GM12878 (cell line): ENCODE results near the gene CHRNB2. TPM values are rescaled to one million over a fixed set of nuclear protein-coding genes. Genes with fewer than 3 reads are reported as not detected.

Experiments used
- ATAC-seq: fragments of 200-7000 bp; cut with Tn5 transposase; 3 replicates; pipeline ENCODE4 v1.9.1; 2020; ENCODE audit warnings: mild to moderate bottlenecking, moderate library complexity
- BruUV-seq: library from RNA; stranded (reverse); fragments of 400-500 nt; replicated peaks from 2 replicates; lab custom pipeline; 2021; lab: Mats Ljungman, UMichigan
- CTCF ChIA-PET: fragments of 300-600 bp; sonication (Branson Sonifier 250); formaldehyde crosslinking; extraction: SDS; loops from one replicate; lab custom pipeline; 2021; ENCODE audit warnings: inconsistent platforms; lab: Yijun Ruan, JAX
- POLR2A ChIA-PET: fragments of 350-600 bp; formaldehyde crosslinking; extraction: SDS; loops from one replicate; lab custom pipeline; 2021; ENCODE audit warnings: inconsistent platforms; lab: Charles Lee
- RAD21 ChIA-PET: fragments of 300-600 bp; sonication (Branson Sonifier 250); formaldehyde crosslinking; loops from one replicate; lab custom pipeline; 2023; ENCODE audit warnings: antibody characterized with exemption; ENCODE audit not compliant: unreplicated experiment; lab: Charles Lee
- SMC1A ChIA-PET: fragments of 300-600 bp; sonication (Branson Sonifier 250); formaldehyde crosslinking; loops from one replicate; lab custom pipeline; 2023; ENCODE audit not compliant: unreplicated experiment, uncharacterized antibody; lab: Charles Lee
- DNase-seq: peaks from one replicate; pipeline ENCODE4 v3.0.0-alpha.2; 2011; ENCODE audit warnings: low read depth, low spot score
- FAIRE-seq: peaks from 3 replicates; lab custom pipeline; 2011; peaks lifted over from hg19 to GRCh38; lab: Jason Lieb, UNC
- H2AFZ ChIP-seq: 2 replicates; pipeline ENCODE4 v1.6.0; 2011; ENCODE audit warnings: low read depth, low read length, control low read depth; ENCODE audit not compliant: control insufficient read depth
- H3K27ac ChIP-seq: 2 replicates; pipeline ENCODE4 v1.5.1; 2011; ENCODE audit warnings: control low read depth; ENCODE audit not compliant: control insufficient read depth, insufficient read depth
- H3K27me3 ChIP-seq, 2 experiments: replicated peaks in 1 of 2; 2 replicates each; pipeline versions ENCODE4 v1.6.0 to v1.6.1; 2011; ENCODE audit warnings: low read length in 1 of 2; ENCODE audit not compliant: control insufficient read depth in 2 of 2, insufficient read depth in 2 of 2
- H3K36me3 ChIP-seq, 2 experiments: 2 replicates each; pipeline ENCODE4 v1.5.1; 2011; ENCODE audit warnings: low read length in 1 of 2; ENCODE audit not compliant: control insufficient read depth in 2 of 2, insufficient read depth in 2 of 2
- H3K4me1 ChIP-seq: 2 replicates; pipeline ENCODE4 v1.6.1; 2011; ENCODE audit warnings: mild to moderate bottlenecking, low read length, moderate library complexity, mixed read lengths; ENCODE audit not compliant: control insufficient read depth, insufficient read depth
- H3K4me2 ChIP-seq: 2 replicates; pipeline ENCODE4 v1.6.0; 2011; ENCODE audit warnings: control low read depth; ENCODE audit not compliant: control insufficient read depth, insufficient read depth
- H3K4me3 ChIP-seq: fragments of 200-600 bp; sonication (generic); 2 replicates; pipeline ENCODE4 v1.5.1; 2016
- H3K79me2 ChIP-seq: 2 replicates; pipeline ENCODE4 v1.6.0; 2011; ENCODE audit warnings: low read length; ENCODE audit not compliant: control insufficient read depth, insufficient read depth
- H3K9ac ChIP-seq: 2 replicates; pipeline ENCODE4 v1.8.0; 2011; ENCODE audit warnings: low read length, control low read depth, mixed read lengths; ENCODE audit not compliant: control insufficient read depth, insufficient read depth
- H3K9me3 ChIP-seq: replicated peaks from 3 replicates; pipeline ENCODE4 v1.5.1; 2011; ENCODE audit warnings: mild to moderate bottlenecking, low read length; ENCODE audit not compliant: control insufficient read depth, insufficient read depth
- H4K20me1 ChIP-seq: 2 replicates; pipeline ENCODE4 v1.6.0; 2011; ENCODE audit not compliant: control insufficient read depth, insufficient read depth
- BRCA1 ChIP-seq: IDR thresholded peaks from 2 replicates; pipeline ENCODE4 v1.6.1; 2011; ENCODE audit warnings: low read depth, low read length, improper control_type of control experiment
- CBX5 ChIP-seq: sonication (generic); IDR thresholded peaks from 2 replicates; pipeline ENCODE4 v1.6.1; 2016; ENCODE audit warnings: low read depth, moderate library complexity, mild to moderate bottlenecking, inconsistent platforms
- FOS ChIP-seq: IDR thresholded peaks from 3 replicates; pipeline ENCODE4 v1.6.1; 2011; ENCODE audit warnings: borderline replicate concordance; ENCODE audit not compliant: insufficient read length; ENCODE audit errors: extremely low read depth
- HDAC6 ChIP-seq: fragments of 200-600 bp; sonication (generic); IDR thresholded peaks from one replicate; pipeline ENCODE4 v1.8.0; 2017; ENCODE audit warnings: antibody characterized with exemption; ENCODE audit not compliant: unreplicated experiment
- HDGF ChIP-seq: fragments of 450-650 bp; IDR thresholded peaks from 2 replicates; pipeline ENCODE4 v1.6.1; 2016; ENCODE audit warnings: antibody characterized with exemption
- MLLT1 ChIP-seq: fragments of 450-650 bp; IDR thresholded peaks from 2 replicates; pipeline ENCODE4 v1.6.1; 2016; ENCODE audit warnings: mild to moderate bottlenecking
- POLR2AphosphoS5 ChIP-seq: IDR thresholded peaks from 2 replicates; pipeline ENCODE4 v1.6.1; 2011; ENCODE audit warnings: mild to moderate bottlenecking, low read length, inconsistent platforms
- WGBS: methylation state at CpG from one replicate; pipeline ENCODE4 v1.1.6; 2016; ENCODE audit warnings: low lambda C conversion rate; ENCODE audit not compliant: insufficient replicate concordance, insufficient coverage; ENCODE audit errors: missing lambda C conversion rate; 5-methylcytosine and 5-hydroxymethylcytosine counted together
- in situ Hi-C: fragments of 300-500 bp; cut with MboI; formaldehyde crosslinking; loops from 9 replicates; pipeline ENCODE4 v1.14.3; 2018; ENCODE audit warnings: mixed read lengths
- intact Hi-C: fragments of 100-400 bp; cut with micrococcal nuclease; formaldehyde crosslinking; loops from one replicate; pipeline ENCODE4 v1.14.2; 2022; ENCODE audit not compliant: unreplicated experiment
- polyA plus RNA-seq, 11 experiments: library from polyadenylated mRNA; depleted of rRNA in 4 of 11; unstranded in 6 of 11; stranded (reverse) in 5 of 11; fragments of >200 nt; fragmentation: Nextera tagmentation in 4 of 11; fragmentation: Illumina TruSeq in 1 of 11; extraction: Ambion mirVana in 4 of 11; extraction: Trizol in 1 of 11; gene quantifications; 1 replicate in 1 of 11; 2 replicates in 10 of 11; pipeline versions ENCODE4 v1.2.1 to v1.2.3, GENCODE V29; 2011 to 2016; ENCODE audit warnings: inconsistent platforms in 2 of 11, missing spikeins in 2 of 11, low read depth in 1 of 11
- total RNA-seq, 4 experiments: library from RNA; depleted of rRNA in 3 of 4; stranded (reverse); fragments of >200 nt in 3 of 4; fragmentation: Illumina TruSeq in 1 of 4; extraction: Trizol in 1 of 4; gene quantifications; 2 replicates each; pipeline versions ENCODE4 v1.2.1 to v1.2.3, GENCODE V29; 2013 to 2021

Gene CHRNB2
- total and polyA plus RNA-seq, 10 of the 15 experiments (the other 5 are each of a cell fraction or from before 2014, with no cell fraction given), result 0.01 to 0.11 (median 0.03) TPM; not detected in 6

GRCh38 chr1:154557248-154557938 is 10.2 kb upstream of the CHRNB2 start:
- no peak for ATAC-seq
- TF ChIP-seq FOS, result no peak
- TF ChIP-seq HDAC6, result no peak
- TF ChIP-seq POLR2AphosphoS5, result peak; percentile 36; the same call in 1 of the 2 replicates
- no peak for TF ChIP-seq MLLT1
- TF ChIP-seq BRCA1, result no peak
- no peak for TF ChIP-seq CBX5
- 0 out of 2 replicates have a peak, but pooled peaks have one; percentile 35 for TF ChIP-seq HDGF
- TF ChIP-seq, all 136 proteins: peak for 2
- Histone ChIP-seq H3K4me1 (peaks cover 4% of the 10 kb centered on the region), H3K27ac (peak overlapping the region; percentile 88), H3K27me3 (no peaks in the 10 kb centered on the region), H2AFZ (no peak overlapping the region; the same call in 1 of the 2 replicates), H3K9ac (peak overlapping the region; percentile 82), H3K79me2 (peaks cover 31% of the 10 kb centered on the region), H3K36me3 (peaks cover 12 to 22% of the 10 kb centered on the region in 2 experiments), H3K4me2 (peak overlapping the region; percentile 100), H3K4me3 (peak overlapping the region; percentile 88), H3K9me3 (no peaks in the 10 kb centered on the region), H4K20me1 (no peaks in the 10 kb centered on the region)
- 8% methylated on average over 7 of the region's 7 CpGs for WGBS
- intact Hi-C loops (loop anchor here (5.0 kb wide), 1 partner anchor 190 kb away; no protein-coding TSS in a partner anchor), in situ Hi-C loops (no loop called here)
- RAD21 ChIA-PET, result interaction anchor here (1.1 kb wide), 2 partner anchors 77 to 78 kb away, joined by 5 to 6 read pairs; no protein-coding TSS in a partner anchor
- POLR2A ChIA-PET, result interaction anchor here (1.3 kb wide), 1 partner anchor 387 kb away, joined by 4 read pairs; no protein-coding TSS in a partner anchor
- no TSS peak for BruUV-seq
- CTCF ChIA-PET, result interaction anchor here (0.8 to 5.2 kb wide), 5 partner anchors 11 to 78 kb away, joined by 3 to 49 read pairs (median 9); no protein-coding TSS in a partner anchor
- FAIRE-seq (no peak), DNase-seq (no peak)
- SMC1A ChIA-PET, result interaction anchor here (1.0 to 3.0 kb wide), 3 partner anchors 9 to 81 kb away, joined by 3 to 15 read pairs (median 4); no protein-coding TSS in a partner anchor
